ENCODE results near the gene ELMOD1.

ELMOD1 gene

DNA sequence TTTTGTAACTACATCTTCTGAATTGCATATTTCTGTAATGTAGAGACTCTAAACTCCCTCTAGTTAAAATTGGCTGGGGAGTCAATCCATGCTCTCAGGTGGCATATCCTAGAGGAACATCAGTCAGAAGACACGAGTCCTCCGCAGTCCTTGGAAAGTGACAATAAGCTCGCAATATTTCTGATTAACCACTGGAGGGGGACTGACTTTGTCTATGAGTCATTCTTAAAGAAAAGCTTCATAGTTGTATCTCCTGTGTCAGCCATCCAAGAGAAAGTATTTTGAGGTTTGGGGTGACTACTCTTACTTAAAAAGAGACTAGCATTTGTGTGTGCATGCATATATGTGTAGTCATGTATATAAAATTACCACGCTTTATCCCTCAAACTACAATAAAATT, 60.7 kb downstream of the ELMOD1 start:
- DNase-seq = no peak

- DNase-seq = no peak
Measured at GRCh38 chr11:107653076-107653475, 62.1 kb downstream of the ELMOD1 start.

- no peak for DNase-seq
Measured at GRCh38 chr11:107655602-107656001, 64.7 kb downstream of the ELMOD1 start.

DNA sequence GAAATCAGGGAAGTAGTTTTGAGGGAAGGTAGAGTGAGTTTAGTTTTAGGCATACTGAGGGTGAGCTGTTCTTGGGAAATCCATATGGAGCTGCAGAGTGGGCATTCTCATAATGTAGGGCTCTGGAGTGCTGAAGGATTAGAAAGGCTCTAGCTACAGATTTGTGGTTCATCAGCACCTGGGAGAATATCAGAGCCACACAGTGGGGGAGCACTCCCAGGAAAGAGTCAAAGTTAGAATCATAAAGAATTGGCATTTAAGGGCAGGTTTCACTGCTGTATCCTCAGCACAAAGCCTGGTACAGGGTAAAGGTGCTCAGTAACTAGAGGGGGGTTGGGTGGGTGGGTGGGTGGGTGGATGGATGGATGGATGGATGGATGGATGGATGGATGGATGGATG, 68.4 kb downstream of the ELMOD1 start:
- DNase-seq = no peak

DNA sequence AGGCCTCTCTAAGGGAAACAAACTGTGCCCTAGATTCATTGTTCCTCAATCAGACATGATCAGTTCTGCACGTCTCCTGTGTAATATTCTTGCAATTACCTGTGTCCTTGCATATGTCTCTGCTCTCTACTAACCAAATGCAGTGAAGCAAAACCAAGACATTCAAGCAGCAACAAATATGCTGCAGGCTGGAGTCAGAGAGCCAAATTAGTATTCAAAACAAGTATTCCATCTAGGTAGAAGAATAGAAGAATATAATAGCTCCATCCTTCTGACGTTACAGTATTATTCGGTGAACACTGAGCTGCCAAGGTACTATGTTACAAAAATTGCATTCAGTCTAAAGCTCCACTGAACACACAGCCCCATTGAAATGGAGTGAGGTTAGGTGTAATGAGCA, 69.1 kb downstream of the ELMOD1 start:
- no peak for DNase-seq

- DNase-seq = no peak
Measured at GRCh38 chr11:107661656-107662055, 70.7 kb downstream of the ELMOD1 start.

DNA sequence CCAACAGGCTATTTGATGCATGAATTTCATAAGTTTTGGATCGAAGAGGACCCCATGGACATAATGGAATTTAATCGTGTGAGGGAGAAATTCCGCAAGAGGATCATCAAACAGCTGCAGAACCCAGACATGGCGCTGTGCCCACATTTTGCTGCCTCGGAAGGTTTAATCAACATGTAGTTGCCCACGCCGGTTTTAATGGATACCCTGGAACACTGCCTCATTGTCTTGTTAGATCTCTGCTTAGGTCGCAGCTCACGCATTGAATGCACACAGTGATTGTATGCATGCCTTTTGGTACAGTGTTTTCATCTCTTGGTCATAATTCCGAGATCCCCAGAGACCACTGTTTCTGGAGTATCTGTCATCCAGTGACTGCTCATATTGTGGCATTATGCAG, 74.1 kb downstream of the ELMOD1 start:
- DNase-seq = no peak

DNA sequence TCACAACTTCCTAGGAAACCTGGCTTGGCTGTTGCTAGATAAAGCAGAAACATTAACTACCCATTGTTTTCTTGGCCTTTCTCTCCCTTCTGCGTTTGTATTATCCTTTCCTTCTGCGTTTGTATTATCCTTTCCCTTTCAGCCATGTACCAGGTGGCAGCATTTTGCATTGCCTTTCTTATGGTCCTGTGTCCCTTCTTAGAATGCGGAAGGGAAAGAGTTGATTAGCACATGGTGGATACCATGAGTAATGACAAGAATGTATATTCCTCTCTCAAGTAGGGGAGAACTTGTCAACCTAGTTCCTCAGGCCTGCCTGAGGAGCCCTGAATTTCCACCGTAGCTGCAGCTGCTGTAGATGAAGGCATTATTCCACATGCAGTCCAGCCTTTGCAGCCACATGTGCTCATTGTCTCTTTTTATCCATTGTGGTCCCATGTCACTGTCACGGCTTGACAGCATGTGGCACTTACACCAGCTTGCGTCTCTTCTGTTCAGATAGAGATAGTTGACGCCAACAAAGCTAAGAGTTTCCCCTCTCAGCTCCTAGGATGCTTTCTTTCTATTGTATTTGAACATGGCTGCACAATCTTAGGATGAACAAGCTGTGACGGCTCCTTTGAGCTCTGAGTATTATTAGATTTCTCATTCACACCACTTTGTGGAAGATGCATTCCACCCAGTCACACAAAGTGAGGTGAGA, 76.1 kb downstream of the ELMOD1 start:
- DNase-seq = no peak

DNA sequence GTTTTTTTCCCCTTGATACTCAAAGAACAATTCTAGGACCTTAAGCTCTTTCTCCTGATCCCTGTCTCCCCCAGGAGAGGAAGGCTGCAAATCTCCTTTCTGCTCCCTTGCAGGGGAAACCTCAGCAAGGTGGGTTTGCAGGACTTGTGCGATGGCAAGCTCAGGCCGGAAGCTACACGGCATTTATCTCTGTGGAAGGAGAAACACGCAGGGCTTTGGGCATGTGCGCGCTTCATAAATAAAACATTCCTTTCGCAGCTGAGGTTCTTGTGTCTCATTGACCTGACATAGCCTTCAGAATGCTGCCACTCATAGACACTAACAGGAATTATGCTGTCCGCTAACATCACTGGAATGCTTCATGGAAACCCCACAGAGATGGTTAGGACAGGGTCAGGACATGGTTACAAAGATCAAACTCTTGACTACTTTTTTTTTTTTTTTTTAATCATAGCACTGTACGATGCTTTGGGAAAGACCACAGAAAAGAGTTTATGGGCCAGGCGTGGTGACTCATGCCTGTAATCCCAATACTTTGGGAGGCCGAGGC, 78.3 kb downstream of the ELMOD1 start:
- DNase-seq = no peak

DNA sequence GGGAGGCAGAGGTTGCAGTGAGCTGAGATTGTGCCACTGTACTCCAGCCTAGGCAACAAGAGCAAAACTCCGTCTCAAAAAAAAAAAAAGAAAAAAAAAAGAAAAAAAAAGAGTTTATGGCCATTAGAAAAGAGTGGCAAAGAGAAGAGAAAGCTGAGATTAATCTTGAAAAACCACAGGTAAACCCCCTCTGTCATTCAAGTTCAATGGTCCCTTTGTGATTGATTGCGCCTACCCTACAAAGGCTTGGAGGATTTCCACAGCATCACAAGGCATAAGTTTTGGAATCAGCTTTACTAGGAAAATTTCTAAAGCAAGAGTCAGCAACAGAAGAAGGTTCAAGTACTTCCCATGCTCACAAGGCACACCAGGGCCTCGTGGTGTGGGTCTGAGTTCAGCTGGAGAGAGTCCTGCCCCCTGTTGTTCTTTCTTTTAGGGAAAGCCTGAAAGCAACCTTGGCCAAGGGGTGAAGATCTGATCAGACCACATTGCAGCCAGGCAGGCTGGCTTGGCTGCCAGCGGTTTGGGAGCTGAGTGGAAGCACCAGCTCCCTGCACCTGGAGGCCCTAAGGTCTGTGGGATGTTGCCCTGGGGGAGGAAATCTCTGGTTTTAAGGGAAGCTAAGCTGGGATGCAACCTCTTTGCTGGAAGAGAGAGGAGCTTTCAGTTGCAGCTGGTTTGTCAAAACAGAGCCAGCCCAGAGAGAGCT, 79.1 kb downstream of the ELMOD1 start:
- no peak for DNase-seq

GRCh38 chr11:107675902-107676301, 85.0 kb downstream of the ELMOD1 start:
- no peak for DNase-seq

DNA sequence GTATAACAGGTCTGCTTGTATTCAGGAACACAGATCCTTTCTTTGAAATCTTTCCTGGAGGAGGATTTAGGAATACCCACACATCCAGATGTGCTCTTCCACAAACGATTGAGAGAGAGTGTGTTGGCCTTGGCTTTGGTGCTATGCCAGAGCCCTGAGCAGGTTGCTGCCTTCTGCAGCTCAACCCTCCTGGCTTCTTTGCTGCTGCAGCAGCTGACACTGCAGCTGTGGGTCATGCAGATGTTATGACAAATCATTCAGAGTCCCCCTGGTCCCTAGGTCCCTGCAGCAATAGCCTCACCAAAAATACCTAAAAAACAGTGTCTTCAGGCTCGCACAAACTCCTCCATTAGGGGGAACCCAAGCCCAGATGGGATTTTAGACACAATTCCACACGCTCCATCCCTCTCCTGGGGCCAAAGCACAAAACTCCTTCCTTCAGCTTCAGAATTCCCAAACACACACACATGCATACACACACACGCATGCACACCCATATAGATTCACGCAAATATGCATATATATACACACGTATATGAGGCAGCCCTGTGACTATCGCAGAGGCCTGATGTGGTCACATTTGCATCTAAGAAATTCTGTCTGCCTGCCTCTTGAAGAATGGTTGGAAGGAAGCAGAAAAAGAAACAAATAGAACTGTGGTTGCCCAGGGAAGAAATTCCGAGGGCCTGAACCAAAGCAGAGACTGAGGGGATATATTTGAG, 85.5 kb downstream of the ELMOD1 start:
- no peak for DNase-seq

DNA sequence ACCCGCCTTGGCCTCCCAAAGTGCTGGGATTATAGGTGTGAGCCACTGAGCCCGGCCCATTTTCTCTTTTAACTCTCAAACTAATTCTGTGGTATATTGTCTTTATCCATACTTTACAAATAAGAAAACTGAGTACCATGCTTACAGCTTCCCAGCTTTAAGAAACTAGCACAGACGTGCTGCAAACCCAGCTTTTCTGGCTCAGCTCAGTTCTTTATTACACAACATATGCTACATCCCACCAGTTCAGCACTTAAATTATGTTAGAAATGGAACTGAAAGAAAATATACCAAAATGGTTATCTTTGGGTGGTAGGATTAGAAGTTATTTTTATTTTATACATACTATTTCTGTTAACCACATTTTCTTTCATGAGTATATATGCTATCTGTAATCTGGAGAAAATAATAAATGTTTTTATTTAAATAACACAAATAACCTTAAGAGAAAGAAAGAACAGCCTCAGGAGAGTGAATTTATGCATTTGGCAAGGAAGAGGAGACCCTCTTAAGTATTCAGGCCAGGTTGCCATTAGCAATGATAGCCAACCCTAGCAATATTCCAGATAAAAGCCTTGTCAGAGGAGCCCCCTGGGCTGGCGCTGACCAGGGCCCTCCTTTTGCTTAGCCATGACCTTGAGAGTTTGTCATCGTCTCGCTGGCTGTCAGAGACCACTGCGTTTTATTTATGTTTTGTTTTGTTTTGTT, 87.1 kb downstream of the ELMOD1 start:
- no peak for DNase-seq

DNA sequence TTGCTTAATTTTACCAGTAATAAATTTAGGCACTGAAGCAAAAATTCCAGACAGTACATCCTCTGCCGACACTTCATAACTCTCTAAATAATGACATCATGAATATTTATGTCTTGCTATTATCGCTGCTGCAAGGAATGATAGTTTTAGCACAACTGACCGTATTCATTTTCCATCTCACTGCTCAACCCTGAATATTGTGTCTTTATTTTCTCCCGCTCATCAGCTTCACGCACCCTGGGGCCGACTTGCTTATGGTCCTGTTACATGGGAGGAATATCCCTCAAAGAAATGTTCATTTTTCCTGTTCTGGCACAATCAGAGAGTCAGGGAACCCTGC, 87.7 kb downstream of the ELMOD1 start:
- DNase-seq = no peak

- DNase-seq = no peak
Measured at GRCh38 chr11:107679255-107680024, 88.5 kb downstream of the ELMOD1 start.

GRCh38 chr11:107682171-107682570, 91.2 kb downstream of the ELMOD1 start:
- no peak for DNase-seq

DNA sequence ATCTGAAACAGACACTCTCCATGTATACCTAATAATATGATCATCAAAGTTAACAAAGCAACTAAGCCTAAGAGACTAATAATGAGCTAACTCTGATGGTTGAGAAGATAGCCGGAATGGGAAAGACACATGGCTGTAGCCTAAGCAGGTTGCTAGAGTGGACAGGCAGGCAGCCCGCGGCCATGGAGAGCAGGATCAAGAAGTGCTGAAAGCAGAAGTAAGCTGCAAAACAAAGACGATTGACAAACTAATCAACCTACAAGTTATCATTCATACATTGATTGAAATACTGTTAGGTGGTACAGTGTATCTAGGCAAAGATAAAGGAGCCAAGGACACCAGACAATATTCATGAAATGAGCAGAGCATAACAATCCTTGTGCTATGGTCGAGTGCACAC, 91.6 kb downstream of the ELMOD1 start:
- DNase-seq = no peak

DNA sequence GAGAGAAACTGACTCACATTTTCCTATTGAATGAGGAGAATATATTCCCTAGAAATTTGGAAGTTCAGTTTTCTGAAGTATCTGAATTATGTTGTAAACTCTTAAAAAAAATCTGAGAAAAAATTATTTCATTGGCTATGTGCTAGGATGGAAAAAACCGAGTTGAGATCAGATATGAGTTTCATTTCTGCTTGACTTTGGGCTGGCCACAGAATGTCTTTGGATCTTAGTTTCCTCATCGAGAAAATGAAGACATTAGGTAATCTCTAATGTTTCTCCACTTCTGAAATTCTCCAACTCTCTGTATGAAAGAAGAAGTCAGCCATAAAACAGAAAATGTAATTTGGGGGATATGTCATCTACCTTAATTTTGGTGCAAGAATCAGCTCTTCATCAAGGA, 92.1 kb downstream of the ELMOD1 start:
- no peak for DNase-seq

DNA sequence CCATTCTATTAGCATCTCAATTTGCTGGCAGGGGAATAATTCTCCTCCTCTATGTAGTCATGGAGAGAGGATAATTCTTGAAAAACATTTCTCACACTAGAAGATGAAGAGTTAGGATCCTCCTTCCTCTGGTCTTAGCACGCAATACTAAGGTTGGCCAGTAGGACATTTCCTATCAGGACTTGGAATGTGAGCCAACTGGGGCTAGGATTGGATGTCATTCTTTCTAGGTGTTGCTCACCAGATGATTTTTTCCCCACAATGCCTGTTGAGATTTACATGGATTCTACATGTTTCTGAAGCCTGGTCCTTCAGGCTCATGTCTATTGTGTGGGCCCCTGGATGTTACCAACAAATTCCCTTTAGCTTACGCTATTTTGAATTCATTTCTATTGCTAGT, 92.9 kb downstream of the ELMOD1 start:
- no peak for DNase-seq

DNA sequence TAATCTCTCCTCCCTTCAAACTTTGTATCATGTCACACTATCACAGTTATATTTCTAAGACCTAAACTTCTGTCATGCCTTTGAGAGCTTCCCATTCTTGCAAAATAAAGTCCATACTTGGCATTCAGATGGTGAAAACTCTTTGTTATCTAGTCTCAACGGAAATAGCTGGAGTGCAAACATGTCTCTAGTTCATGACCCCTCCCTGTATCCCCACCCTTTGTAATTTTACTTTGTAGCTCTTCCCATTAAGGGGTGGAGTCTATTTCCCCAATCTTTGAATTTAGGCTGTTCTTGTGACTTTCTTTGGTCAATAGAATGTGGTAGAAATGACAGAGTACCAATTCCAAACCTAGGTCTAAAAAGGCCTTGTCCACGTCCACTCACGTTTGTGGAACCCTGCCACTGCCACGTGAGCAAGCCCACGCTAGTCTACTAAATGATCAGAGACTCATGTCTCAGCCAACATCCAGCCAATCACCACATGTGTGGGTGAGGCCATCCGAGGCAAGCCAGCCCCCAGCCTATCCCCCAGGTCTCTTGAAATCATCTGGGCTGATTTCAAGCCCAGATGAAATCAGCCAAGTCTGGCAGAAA, 97.5 kb downstream of the ELMOD1 start:
- DNase-seq = no peak

DNA sequence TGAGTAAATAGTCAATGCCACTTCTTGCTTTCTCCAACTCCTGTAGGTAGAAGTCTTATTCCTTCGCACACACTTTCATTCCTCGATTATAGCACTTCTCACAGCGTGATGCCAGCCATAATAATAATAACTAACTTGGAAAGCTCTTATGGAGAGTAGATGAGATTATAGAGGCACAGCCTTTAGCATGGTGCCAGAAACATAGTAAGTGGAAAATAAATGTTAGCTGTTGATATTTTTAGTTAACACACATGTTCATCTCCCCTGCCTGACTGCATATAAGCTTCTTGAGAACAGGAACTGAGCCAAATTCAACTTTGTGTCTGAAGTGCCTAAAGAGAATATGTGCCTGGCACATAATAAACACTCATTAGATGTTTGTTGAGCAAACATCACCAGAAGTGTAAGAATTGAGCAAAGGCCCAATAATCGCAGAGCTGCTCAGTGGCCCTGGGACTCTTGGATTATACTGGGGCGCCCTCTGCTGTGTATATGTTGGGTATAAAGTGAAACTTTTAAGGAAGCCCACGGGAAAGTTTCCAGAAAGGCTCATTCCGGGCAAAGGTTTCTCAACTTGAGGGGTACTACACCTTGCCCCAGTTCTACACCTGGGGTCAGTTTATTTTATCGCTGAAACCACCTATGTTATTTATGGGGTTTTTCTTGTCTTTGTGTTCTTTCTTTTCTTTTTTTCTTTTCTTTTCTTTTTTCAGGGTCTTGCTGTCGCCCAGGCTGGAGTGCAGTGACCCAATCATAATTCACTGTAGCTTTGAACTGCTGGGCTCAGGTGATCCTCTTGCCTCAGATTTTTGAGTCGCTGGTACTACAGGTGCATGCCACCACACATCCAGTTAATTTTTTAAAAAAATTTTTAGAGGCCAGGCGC, 98.6 kb downstream of the ELMOD1 start:
- peak; percentile 60 for DNase-seq
